ENCODE measurements around the gene GPANK1.
A peak's percentile ranks its signal among the peaks of the same experiment; 100 is the strongest.

Gene GPANK1

GRCh38 chr6:31665501-31666336 is 922 bp upstream of the GPANK1 start, which contains the start of gene CSNK2B:
Gene CSNK2B, plus strand, starts transcription at chr6:31666080. Its CDS starts 752 bp downstream, at chr6:31666832.
- DNase-seq (ENCODE audit: low read depth in 1 of 2, low spot score in 1 of 2): peak; percentile 96 to 99
- no peak for TF ChIP-seq JUND (IDR thresholded peaks at IDR 0.05; ENCODE audit: low read depth)
- in situ Hi-C loops (cut with HindIII; ENCODE audit: low pct_unique_long_range_greater_than_20kb, low sequenced_read_pairs): no loop called here

- in situ Hi-C loops (cut with HindIII; ENCODE audit: low pct_unique_long_range_greater_than_20kb, low sequenced_read_pairs): no loop called here
- TF ChIP-seq JUND (IDR thresholded peaks at IDR 0.05; ENCODE audit: low read depth): no peak
- DNase-seq (ENCODE audit: low read depth in 1 of 2, low spot score in 1 of 2): no peak
These were observed 622 bp downstream of the GPANK1 start for GRCh38 chr6:31663961-31664789.

- in situ Hi-C loops (cut with HindIII; ENCODE audit: low pct_unique_long_range_greater_than_20kb, low sequenced_read_pairs): no loop called here
- DNase-seq (ENCODE audit: low read depth in 1 of 2, low spot score in 1 of 2): no peak
- no peak for TF ChIP-seq JUND (IDR thresholded peaks at IDR 0.05; ENCODE audit: low read depth)
These were observed 1.5 kb downstream of the GPANK1 start for GRCh38 chr6:31663126-31663960.

- DNase-seq (ENCODE audit: low read depth in 1 of 2, low spot score in 1 of 2): no peak
- in situ Hi-C loops (cut with HindIII; ENCODE audit: low pct_unique_long_range_greater_than_20kb, low sequenced_read_pairs): no loop called here
- no peak for TF ChIP-seq JUND (IDR thresholded peaks at IDR 0.05; ENCODE audit: low read depth)
These were observed 2.6 kb downstream of the GPANK1 start for GRCh38 chr6:31662124-31662723.

GRCh38 chr6:31661262-31662123 is 3.3 kb downstream of the GPANK1 start:
- in situ Hi-C loops (cut with HindIII; ENCODE audit: low pct_unique_long_range_greater_than_20kb, low sequenced_read_pairs): no loop called here
- no peak for TF ChIP-seq JUND (IDR thresholded peaks at IDR 0.05; ENCODE audit: low read depth)
- DNase-seq (ENCODE audit: low read depth in 1 of 2, low spot score in 1 of 2): no peak

- in situ Hi-C loops (cut with HindIII; ENCODE audit: low pct_unique_long_range_greater_than_20kb, low sequenced_read_pairs): no loop called here
- peak; percentile 83 to 84 for DNase-seq (ENCODE audit: low read depth in 1 of 2, low spot score in 1 of 2)
These were observed 4.2 kb downstream of the GPANK1 start, which contains the start of gene C6orf47 for GRCh38 chr6:31660381-31661261. Gene C6orf47, minus strand, starts transcription at chr6:31660778. Its CDS starts 831 bp downstream, at chr6:31659947.

GRCh38 chr6:31659649-31660380 is 5.0 kb downstream of the GPANK1 start:
- no peak for TF ChIP-seq JUND (IDR thresholded peaks at IDR 0.05; ENCODE audit: low read depth)
- peak in 1 of 2 experiments; percentile 45 for DNase-seq (ENCODE audit: low read depth in 1 of 2, low spot score in 1 of 2)
- in situ Hi-C loops (cut with HindIII; ENCODE audit: low pct_unique_long_range_greater_than_20kb, low sequenced_read_pairs): no loop called here

More at GRCh38 chr6:31660381-31661261, 4.2 kb downstream of the GPANK1 start, which contains the start of gene C6orf47:
- no peak; the same call in 1 of the 2 replicates for TF ChIP-seq JUND (IDR thresholded peaks at IDR 0.05; ENCODE audit: low read depth)

GRCh38 chr6:31658983-31659648 is 5.7 kb downstream of the GPANK1 start:
- TF ChIP-seq JUND (IDR thresholded peaks at IDR 0.05; ENCODE audit: low read depth): no peak
- in situ Hi-C loops (cut with HindIII; ENCODE audit: low pct_unique_long_range_greater_than_20kb, low sequenced_read_pairs): no loop called here
- no peak for DNase-seq (ENCODE audit: low read depth in 1 of 2, low spot score in 1 of 2)

GRCh38 chr6:31658158-31658688 is 6.6 kb downstream of the GPANK1 start:
- no peak for DNase-seq (ENCODE audit: low read depth in 1 of 2, low spot score in 1 of 2)
- TF ChIP-seq JUND (IDR thresholded peaks at IDR 0.05; ENCODE audit: low read depth): no peak
- in situ Hi-C loops (cut with HindIII; ENCODE audit: low pct_unique_long_range_greater_than_20kb, low sequenced_read_pairs): no loop called here
